K562 (cell line): Measurements from ENCODE around the gene REM2. TPM values are rescaled to one million over a fixed set of nuclear protein-coding genes. Genes with fewer than 3 reads are reported as not detected.

ENCODE experiments used
- ARID2 ChIP-seq: fragments of 450-650 bp; IDR thresholded peaks from 2 replicates; pipeline ENCODE4 v1.6.1; 2017; ENCODE audit warnings: antibody characterized with exemption, mild to moderate bottlenecking
- BMI1 ChIP-seq: fragments of 150-350 bp; IDR thresholded peaks from 2 replicates; pipeline ENCODE4 v1.6.1; 2014; ENCODE audit warnings: low read length
- CCAR2 ChIP-seq: fragments of 200-400 bp; formaldehyde crosslinking; IDR thresholded peaks from 2 replicates; pipeline ENCODE4 v1.6.1; 2017; ENCODE audit warnings: mild to moderate bottlenecking, low read depth, low read length
- DMBX1 ChIP-seq: fragments of 250-450 bp; sonication (Bioruptor Pico); IDR thresholded peaks from 2 replicates; pipeline ENCODE4 v1.8.0; 2022; ENCODE audit warnings: inconsistent platforms, mild to moderate bottlenecking, moderate library complexity, borderline replicate concordance
- JUND ChIP-seq, 2 experiments: IDR thresholded peaks; 2 replicates in 1 of 2; 3 replicates in 1 of 2; pipeline ENCODE4 v1.6.1; 2011; ENCODE audit warnings: borderline replicate concordance in 2 of 2, low read depth in 2 of 2, low read length in 2 of 2, improper control_type of control experiment in 1 of 2, missing biosample characterization in 1 of 2, missing genetic modification characterization in 1 of 2, missing genetic modification reagents in 1 of 2
- KLF16 ChIP-seq: IDR thresholded peaks from 2 replicates; pipeline ENCODE4 v1.6.1; 2016; ENCODE audit warnings: antibody characterized with exemption
- LARP7 ChIP-seq: fragments of 450-650 bp; IDR thresholded peaks from 2 replicates; pipeline ENCODE4 v1.6.1; 2016
- PTRF ChIP-seq: fragments of 450-650 bp; IDR thresholded peaks from 2 replicates; pipeline ENCODE4 v1.6.1; 2016; ENCODE audit warnings: mild to moderate bottlenecking, missing genetic modification characterization, missing compliant biosample characterization
- TAF1 ChIP-seq: IDR thresholded peaks from 2 replicates; pipeline ENCODE4 v1.6.1; 2011; ENCODE audit warnings: mild to moderate bottlenecking, low read length, moderate library complexity; ENCODE audit not compliant: insufficient read depth, control insufficient read depth, severe bottlenecking; ENCODE audit errors: extremely low read depth
- TSC22D4 ChIP-seq: fragments of 450-650 bp; IDR thresholded peaks from 2 replicates; pipeline ENCODE4 v1.6.1; 2016; ENCODE audit warnings: missing genetic modification characterization, missing biosample characterization, control low read depth
- ZNF668 ChIP-seq: fragments of 250-450 bp; sonication (Bioruptor Pico); IDR thresholded peaks from 2 replicates; pipeline ENCODE4 v1.8.0; 2022; ENCODE audit warnings: mild to moderate bottlenecking, inconsistent platforms
- polyA plus RNA-seq, 8 experiments: library from polyadenylated mRNA; depleted of rRNA in 4 of 8; stranded (reverse) in 5 of 8; unstranded in 3 of 8; fragments of >200 nt; fragmentation: Nextera tagmentation in 2 of 8; fragmentation: Illumina TruSeq in 1 of 8; extraction: Ambion mirVana in 2 of 8; extraction: Trizol in 1 of 8; gene quantifications; 2 replicates each; pipeline versions ENCODE4 v1.2.1 to v1.2.3, GENCODE V29; 2011 to 2014; ENCODE audit warnings: inconsistent platforms in 1 of 8, missing spikeins in 1 of 8
- total RNA-seq, 7 experiments: library from RNA; depleted of rRNA in 6 of 7; stranded (reverse); fragments of >200 nt in 6 of 7; fragmentation: Illumina TruSeq in 2 of 7; extraction: Trizol in 2 of 7; gene quantifications; 2 replicates each; pipeline versions ENCODE4 v1.2.1 to v1.2.3, GENCODE V29; 2011 to 2021; ENCODE audit warnings: low replicate concordance in 1 of 7
- TF ChIP-seq, protein P1 (sequence below), 2 experiments: fragments of 200-800 bp in 1 of 2; sonication (Bioruptor generic) in 1 of 2; sonication (generic) in 1 of 2; formaldehyde crosslinking in 1 of 2; IDR thresholded peaks in 1 of 2; conservative IDR thresholded peaks in 1 of 2; 2 replicates each; pipeline versions ENCODE4 v1.5.0 to v1.6.1; 2016 to 2020; ENCODE audit warnings: missing compliant biosample characterization in 1 of 2, missing genetic modification characterization in 1 of 2, missing genetic modification reagents in 1 of 2
- TF ChIP-seq, protein P2 (sequence below): fragments of 450-650 bp; IDR thresholded peaks from 2 replicates; pipeline ENCODE4 v1.6.1; 2016
- TF ChIP-seq, protein P3 (sequence below): sonication (generic); formaldehyde crosslinking; IDR thresholded peaks from 2 replicates; pipeline ENCODE4 v1.8.0; 2022; ENCODE audit warnings: missing genetic modification reagents, mild to moderate bottlenecking, borderline replicate concordance
- TF ChIP-seq, protein P4 (sequence below): fragments of 450-650 bp; IDR thresholded peaks from 2 replicates; pipeline ENCODE4 v1.6.1; 2018; ENCODE audit warnings: mild to moderate bottlenecking, low read depth; ENCODE audit not compliant: partially characterized antibody
- TF ChIP-seq, protein P5 (sequence below): sonication (generic); formaldehyde crosslinking; IDR thresholded peaks from 2 replicates; pipeline ENCODE4 v1.8.0; 2022; ENCODE audit warnings: missing genetic modification reagents, mild to moderate bottlenecking, moderate library complexity, borderline replicate concordance

REM2 gene
- total and polyA plus RNA-seq, 9 of the 15 experiments (the other 6 are each of a cell fraction or from before 2014, with no cell fraction given) = 0.18 to 1.0 (median 0.38) TPM

DNA sequence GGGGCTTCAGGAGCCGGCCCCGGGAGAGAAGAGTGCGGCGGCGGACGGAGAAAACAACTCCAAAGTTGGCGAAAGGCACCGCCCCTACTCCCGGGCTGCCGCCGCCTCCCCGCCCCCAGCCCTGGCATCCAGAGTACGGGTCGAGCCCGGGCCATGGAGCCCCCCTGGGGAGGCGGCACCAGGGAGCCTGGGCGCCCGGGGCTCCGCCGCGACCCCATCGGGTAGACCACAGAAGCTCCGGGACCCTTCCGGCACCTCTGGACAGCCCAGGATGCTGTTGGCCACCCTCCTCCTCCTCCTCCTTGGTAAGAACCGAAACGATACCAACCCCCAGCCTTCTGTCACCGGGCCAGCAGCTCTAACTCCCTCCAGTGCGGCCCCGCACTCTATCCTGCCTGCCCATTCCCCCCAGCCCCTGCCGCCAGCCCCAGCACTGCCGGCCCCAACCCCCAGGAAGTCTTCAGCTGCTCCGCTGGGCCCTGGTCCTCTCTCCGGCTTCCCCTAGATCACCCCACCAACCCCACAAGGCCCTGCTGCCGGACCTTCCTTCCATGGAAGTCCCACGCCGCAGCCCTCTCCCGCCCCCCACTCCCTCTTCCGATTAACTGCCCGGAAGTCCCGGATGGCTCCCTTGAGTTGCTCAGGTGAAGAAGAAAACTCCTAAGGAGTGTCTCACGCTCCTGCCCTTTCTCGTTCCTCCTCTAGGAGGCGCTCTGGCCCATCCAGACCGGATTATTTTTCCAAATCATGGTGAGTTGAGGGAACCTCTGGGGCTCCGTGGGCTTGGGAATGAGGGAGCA is 10.8 kb upstream of the REM2 start (continued):
- TF ChIP-seq, protein P1, sequence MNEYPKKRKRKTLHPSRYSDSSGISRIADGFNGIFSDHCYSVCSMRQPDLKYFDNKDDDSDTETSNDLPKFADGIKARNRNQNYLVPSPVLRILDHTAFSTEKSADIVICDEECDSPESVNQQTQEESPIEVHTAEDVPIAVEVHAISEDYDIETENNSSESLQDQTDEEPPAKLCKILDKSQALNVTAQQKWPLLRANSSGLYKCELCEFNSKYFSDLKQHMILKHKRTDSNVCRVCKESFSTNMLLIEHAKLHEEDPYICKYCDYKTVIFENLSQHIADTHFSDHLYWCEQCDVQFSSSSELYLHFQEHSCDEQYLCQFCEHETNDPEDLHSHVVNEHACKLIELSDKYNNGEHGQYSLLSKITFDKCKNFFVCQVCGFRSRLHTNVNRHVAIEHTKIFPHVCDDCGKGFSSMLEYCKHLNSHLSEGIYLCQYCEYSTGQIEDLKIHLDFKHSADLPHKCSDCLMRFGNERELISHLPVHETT (CRISPR knock-in tag; conservative IDR thresholded peaks at IDR 0.05 in 1 of 2, IDR thresholded peaks at IDR 0.05 in 1 of 2) = no peak
- TF ChIP-seq LARP7 (0 out of 2 replicates have a peak, but pooled peaks have one; percentile 34), CCAR2 (no peak), ARID2 (no peak), BMI1 (no peak), KLF16 (0 out of 2 replicates have a peak, but pooled peaks have one; percentile 65), PTRF (tag) (no peak), ZNF668 (no peak), TAF1 (peak; percentile 53), JUND (IDR thresholded peaks at IDR 0.05; ENCODE audit: borderline replicate concordance, low read depth, low read length) (peak; percentile 70), JUND (tag; IDR thresholded peaks at IDR 0.05; ENCODE audit: borderline replicate concordance, low read depth, low read length) (peak; percentile 18; the same call in 1 of the 3 replicates), DMBX1 (CRISPR knock-in tag) (no peak), TSC22D4 (tag) (no peak)
- TF ChIP-seq, protein P2, sequence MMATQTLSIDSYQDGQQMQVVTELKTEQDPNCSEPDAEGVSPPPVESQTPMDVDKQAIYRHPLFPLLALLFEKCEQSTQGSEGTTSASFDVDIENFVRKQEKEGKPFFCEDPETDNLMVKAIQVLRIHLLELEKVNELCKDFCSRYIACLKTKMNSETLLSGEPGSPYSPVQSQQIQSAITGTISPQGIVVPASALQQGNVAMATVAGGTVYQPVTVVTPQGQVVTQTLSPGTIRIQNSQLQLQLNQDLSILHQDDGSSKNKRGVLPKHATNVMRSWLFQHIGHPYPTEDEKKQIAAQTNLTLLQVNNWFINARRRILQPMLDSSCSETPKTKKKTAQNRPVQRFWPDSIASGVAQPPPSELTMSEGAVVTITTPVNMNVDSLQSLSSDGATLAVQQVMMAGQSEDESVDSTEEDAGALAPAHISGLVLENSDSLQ = no peak
- TF ChIP-seq, protein P3, sequence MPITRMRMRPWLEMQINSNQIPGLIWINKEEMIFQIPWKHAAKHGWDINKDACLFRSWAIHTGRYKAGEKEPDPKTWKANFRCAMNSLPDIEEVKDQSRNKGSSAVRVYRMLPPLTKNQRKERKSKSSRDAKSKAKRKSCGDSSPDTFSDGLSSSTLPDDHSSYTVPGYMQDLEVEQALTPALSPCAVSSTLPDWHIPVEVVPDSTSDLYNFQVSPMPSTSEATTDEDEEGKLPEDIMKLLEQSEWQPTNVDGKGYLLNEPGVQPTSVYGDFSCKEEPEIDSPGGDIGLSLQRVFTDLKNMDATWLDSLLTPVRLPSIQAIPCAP (CRISPR knock-in tag) = no peak
- TF ChIP-seq, protein P4, sequence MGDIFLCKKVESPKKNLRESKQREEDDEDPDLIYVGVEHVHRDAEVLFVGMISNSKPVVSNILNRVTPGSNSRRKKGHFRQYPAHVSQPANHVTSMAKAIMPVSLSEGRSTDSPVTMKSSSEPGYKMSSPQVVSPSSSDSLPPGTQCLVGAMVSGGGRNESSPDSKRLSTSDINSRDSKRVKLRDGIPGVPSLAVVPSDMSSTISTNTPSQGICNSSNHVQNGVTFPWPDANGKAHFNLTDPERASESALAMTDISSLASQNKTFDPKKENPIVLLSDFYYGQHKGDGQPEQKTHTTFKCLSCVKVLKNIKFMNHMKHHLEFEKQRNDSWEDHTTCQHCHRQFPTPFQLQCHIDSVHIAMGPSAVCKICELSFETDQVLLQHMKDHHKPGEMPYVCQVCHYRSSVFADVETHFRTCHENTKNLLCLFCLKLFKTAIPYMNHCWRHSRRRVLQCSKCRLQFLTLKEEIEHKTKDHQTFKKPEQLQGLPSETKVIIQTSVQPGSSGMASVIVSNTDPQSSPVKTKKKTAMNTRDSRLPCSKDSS = no peak
- TF ChIP-seq, protein P5, sequence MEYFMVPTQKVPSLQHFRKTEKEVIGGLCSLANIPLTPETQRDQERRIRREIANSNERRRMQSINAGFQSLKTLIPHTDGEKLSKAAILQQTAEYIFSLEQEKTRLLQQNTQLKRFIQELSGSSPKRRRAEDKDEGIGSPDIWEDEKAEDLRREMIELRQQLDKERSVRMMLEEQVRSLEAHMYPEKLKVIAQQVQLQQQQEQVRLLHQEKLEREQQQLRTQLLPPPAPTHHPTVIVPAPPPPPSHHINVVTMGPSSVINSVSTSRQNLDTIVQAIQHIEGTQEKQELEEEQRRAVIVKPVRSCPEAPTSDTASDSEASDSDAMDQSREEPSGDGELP = peak; percentile 58; the same call in 1 of the 2 replicates
